ENCODE data around the gene SEC61A2. TPM values are rescaled to one million over a fixed set of nuclear protein-coding genes. Genes with fewer than 3 reads are reported as not detected.

Gene SEC61A2
- total RNA-seq, 1 experiment from 2014 or later = 14.0 TPM

DNA sequence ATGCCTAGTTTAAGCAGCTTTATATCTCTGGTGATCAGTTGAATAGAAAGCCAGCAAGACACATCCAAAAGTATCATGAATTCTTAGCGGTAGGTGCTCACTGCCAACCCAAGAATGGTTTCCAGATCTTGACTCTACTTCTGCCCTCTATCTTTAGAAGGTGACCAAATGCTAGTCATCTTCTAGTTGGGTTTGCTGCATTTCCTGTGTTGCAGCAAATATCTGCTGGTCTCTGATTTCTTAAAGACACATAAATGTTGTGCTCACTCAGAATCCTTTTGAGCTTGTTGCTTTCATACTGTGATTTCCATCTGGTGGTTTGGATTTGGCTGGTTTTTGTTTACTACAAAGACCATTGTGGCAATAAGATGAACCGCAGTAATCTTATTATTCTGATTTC lies 68.7 kb downstream of the SEC61A2 start:
- Histone ChIP-seq H3K4me3 (no peak overlapping the region), H3K9me3 (replicated peaks) (no peaks in the 10 kb centered on the region), H3K27me3 (no peaks in the 10 kb centered on the region), H3K4me1 (peaks cover 7% of the 10 kb centered on the region; the same call in 1 of the 2 replicates), H3K36me3 (peaks cover 24% of the 10 kb centered on the region), H3K27ac (no peak overlapping the region)
- no peak for DNase-seq

DNA sequence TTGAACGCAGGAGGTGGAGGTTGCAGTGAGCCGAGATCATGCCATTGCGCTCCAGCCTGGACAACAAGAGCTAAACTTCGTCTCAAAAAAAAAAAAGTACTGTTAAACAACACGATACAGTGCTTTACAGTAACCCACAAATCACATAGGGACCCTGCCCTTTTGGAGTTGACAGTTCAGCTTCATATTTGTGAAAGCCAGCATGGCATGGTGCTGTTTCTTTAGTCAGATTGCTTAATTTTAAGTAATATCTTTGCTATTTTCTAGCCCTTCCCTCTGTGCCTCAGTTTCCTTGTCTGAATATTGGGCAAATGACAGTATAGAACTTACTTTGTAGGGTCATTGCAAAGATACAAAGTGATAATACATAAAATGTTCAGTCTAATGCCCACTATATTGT lies 71.4 kb downstream of the SEC61A2 start:
- H3K4me1 ChIP-seq = peaks cover 3% of the 10 kb centered on the region; the same call in 1 of the 2 replicates

DNA sequence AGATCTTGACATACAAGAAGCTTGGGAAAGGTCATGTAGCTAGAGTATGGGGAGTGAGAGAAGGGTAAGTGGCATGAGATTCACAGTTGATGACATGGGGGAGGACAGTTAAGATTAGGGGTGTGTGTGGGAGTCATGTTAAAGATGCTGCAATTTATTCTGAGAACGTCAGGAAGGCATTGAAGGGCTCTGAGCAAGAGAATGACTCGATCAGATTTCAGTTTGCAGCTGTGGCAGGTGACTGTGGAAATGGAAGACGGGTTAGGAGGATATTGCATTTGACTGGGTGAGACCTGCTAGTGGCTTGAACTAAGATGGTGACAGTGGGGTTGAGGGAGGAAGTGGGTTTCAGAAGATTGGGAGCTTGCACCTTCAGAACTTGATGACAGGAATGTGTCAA lies 72.1 kb downstream of the SEC61A2 start:
- no peak overlapping the region for H3K27ac ChIP-seq
- H3K4me1 ChIP-seq = peaks cover 3% of the 10 kb centered on the region; the same call in 1 of the 2 replicates
- no peak for DNase-seq
- no peaks in the 10 kb centered on the region for H3K9me3 ChIP-seq (replicated peaks)
- H3K36me3 ChIP-seq = peaks cover 35% of the 10 kb centered on the region
- no peak overlapping the region for H3K4me3 ChIP-seq
- no peaks in the 10 kb centered on the region for H3K27me3 ChIP-seq

More for the DNA sequence above, 71.4 kb downstream of the SEC61A2 start:
- Histone ChIP-seq H3K4me3 (no peak overlapping the region), H3K27ac (no peak overlapping the region), H3K9me3 (replicated peaks) (no peaks in the 10 kb centered on the region), H3K27me3 (no peaks in the 10 kb centered on the region), H3K36me3 (peaks cover 32% of the 10 kb centered on the region)
- no peak for DNase-seq

DNA sequence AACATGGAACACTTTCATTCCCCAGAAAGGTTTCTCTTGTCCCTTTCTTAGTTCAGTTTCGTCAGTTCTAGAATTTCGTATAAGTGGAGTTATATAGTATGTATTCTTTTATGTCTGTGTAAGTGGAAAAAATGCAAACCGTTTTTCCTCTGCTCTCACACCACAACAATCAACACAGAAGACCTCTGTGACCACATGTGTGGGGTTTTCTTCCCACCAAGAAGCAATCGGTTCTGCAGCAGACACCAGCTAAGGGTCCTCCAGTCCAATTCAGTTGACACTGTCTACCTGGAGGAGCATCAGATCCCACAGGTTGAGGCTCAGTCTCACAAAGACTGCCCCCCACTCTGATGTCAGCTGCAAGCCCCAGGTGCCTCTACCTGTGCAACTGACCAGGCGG lies 72.7 kb downstream of the SEC61A2 start:
- no peak overlapping the region for H3K4me3 ChIP-seq
- no peaks in the 10 kb centered on the region for H3K27me3 ChIP-seq
- no peaks in the 10 kb centered on the region for H3K4me1 ChIP-seq
- H3K27ac ChIP-seq = no peak overlapping the region
- peaks cover 35% of the 10 kb centered on the region for H3K36me3 ChIP-seq
- H3K9me3 ChIP-seq (replicated peaks) = no peaks in the 10 kb centered on the region
- DNase-seq = no peak

DNA sequence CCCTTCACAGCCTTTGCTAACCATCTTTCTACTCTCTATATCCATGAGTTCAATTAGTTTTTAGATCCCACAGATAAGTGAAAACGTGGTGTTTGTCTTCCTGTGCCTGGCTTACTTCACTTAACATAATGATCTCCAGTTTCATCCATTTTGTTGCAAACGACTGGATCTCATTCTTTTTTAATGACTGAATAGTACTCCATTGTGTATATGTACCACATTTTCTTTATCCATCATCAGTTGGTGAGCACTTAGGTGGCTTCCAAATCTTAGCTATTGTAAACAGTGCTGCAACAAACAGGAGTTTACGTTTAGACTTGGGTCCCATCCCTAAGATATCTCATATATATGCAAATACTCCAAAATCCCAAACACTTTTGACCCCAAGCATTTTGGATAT lies 75.6 kb downstream of the SEC61A2 start:
- Histone ChIP-seq H3K4me3 (no peak overlapping the region), H3K9me3 (replicated peaks) (no peaks in the 10 kb centered on the region), H3K36me3 (peaks cover 39% of the 10 kb centered on the region), H3K27me3 (no peaks in the 10 kb centered on the region), H3K27ac (no peak overlapping the region), H3K4me1 (no peaks in the 10 kb centered on the region)
- no peak for DNase-seq

DNA sequence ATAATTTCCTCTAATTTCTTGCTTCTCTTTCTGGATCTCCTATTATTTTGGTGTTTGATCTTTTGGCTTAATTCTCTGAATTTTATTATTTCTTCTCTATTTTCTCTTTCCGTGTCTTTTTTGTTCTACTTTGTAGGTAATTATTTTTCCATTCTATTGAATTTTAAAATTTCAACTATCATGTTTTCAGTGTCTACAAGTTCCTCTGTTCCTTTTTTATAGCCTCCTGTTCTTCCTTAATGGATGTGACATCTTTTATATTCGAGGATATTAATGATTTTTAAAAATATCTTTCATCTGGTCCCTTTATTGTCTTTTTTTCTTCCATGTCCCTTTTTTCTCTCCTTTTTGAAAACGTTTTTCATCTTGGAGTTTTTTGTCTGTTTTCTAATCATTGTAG lies 77.6 kb downstream of the SEC61A2 start:
- Histone ChIP-seq H3K9me3 (replicated peaks) (no peaks in the 10 kb centered on the region), H3K27ac (no peak overlapping the region), H3K4me1 (no peaks in the 10 kb centered on the region), H3K4me3 (no peak overlapping the region), H3K36me3 (peaks cover 51% of the 10 kb centered on the region), H3K27me3 (no peaks in the 10 kb centered on the region)
- no peak for DNase-seq

DNA sequence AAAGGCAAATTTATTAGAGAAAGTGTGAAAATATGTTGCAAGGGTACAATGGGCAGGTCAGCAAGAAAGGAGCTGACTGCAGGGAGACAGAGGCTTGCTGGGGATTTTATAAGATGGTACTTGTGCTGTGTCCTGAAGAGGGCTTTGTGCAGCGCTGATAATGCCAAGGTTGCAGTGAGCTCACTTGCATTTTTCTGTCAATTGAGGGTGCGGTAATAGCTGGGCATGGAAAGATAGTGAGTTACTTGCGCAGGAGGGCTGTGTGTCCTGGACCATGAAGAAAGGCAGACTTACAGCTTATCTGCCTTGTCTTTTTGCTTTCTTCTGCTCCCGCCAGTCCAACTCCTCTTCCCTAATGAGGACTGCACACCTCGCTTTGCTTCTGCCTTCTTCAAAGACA lies 79.0 kb downstream of the SEC61A2 start:
- Histone ChIP-seq H3K36me3 (peaks cover 47% of the 10 kb centered on the region), H3K9me3 (replicated peaks) (no peaks in the 10 kb centered on the region), H3K4me3 (no peak overlapping the region), H3K27ac (no peak overlapping the region), H3K4me1 (no peaks in the 10 kb centered on the region), H3K27me3 (no peaks in the 10 kb centered on the region)
- no peak for DNase-seq

DNA sequence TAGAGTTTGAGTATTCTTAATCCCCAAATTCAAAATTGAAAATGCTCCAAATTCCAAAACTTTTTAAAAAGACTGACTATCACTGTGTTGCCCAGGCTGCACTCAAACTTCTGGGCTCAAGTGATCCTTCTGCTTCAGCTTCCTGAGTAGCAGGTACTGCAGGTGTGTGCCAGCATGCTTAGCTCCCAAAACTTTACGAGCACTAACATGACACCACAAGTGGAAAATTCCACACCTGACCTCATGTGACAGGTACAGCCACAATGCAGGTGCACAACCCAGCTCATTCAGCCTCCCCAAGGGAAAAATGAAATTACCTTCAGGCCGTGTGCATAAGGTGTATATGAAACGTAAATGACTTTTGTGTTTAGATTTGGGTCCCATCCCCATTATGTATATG lies 83.0 kb downstream of the SEC61A2 start:
- Histone ChIP-seq H3K27me3 (no peaks in the 10 kb centered on the region), H3K4me3 (no peak overlapping the region), H3K27ac (no peak overlapping the region), H3K36me3 (peaks cover 54% of the 10 kb centered on the region), H3K4me1 (no peaks in the 10 kb centered on the region), H3K9me3 (replicated peaks) (no peaks in the 10 kb centered on the region)
- no peak for DNase-seq

DNA sequence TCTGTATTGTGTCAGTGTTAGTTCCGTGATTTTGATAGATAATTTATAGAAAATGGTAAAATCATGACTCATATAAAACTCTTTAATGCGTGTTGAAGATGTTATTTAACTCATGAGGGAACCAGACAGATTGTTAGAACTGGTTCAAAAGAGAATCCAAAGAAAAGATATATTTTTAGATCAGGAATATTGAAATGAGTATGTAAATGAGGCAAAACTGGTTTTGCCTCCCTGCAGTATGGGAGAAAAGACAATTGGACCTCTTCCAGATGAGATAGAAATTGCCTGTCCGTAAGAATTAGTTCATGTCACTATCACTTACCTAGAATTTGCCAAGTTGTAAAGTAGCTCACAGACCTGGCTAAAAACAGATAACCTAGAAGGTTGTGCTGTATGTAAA lies 84.1 kb downstream of the SEC61A2 start:
- H3K27ac ChIP-seq = no peak overlapping the region
- no peaks in the 10 kb centered on the region for H3K4me1 ChIP-seq
- H3K27me3 ChIP-seq = no peaks in the 10 kb centered on the region
- no peak for DNase-seq
- peaks cover 53% of the 10 kb centered on the region for H3K36me3 ChIP-seq
- H3K4me3 ChIP-seq = no peak overlapping the region
- no peaks in the 10 kb centered on the region for H3K9me3 ChIP-seq (replicated peaks)

DNA sequence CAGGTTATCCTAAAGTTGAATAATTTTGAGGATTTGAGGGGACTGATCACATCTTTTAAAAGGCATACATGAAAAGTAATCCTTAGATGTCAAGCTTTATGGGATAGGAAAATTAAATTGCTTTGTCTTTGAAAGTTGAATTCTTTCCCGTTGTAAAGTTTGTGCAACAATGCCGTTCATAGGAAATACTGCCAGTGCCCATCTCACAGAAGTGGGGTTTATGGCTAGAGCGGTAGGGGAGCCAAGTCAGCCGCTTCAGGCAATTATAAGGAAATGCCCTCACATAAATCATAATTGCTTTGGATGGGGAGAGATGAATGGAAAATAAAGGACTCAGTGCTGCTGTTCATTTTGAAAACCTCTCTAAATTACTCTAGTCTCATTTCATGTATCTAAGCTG lies 84.6 kb downstream of the SEC61A2 start:
- peaks cover 57% of the 10 kb centered on the region for H3K36me3 ChIP-seq
- DNase-seq = no peak
- no peaks in the 10 kb centered on the region for H3K27me3 ChIP-seq
- H3K4me3 ChIP-seq = no peak overlapping the region
- H3K27ac ChIP-seq = no peak overlapping the region
- no peaks in the 10 kb centered on the region for H3K9me3 ChIP-seq (replicated peaks)
- no peaks in the 10 kb centered on the region for H3K4me1 ChIP-seq

DNA sequence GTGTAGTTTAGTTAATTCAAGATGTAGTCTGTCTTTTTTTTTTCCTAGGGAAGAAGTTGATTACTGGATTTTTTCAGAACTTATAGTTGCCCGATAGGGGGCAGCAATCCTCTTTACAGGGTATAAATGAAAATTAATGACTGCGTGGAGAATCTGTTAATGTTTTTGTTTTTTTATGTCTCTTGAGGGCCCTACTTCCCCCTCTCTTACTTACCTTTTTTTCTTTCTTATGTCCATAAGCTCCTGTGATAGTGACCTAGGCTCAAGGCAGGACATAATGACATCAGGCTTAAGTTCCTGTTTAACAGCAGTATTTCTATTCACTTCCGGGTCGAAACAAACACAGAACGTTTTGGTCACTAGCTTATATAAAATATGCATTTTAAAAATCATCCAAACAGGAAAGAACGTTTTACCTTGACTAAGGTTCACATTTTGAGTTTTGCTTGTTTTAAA lies 85.3 kb downstream of the SEC61A2 start:
- peaks cover 57% of the 10 kb centered on the region for H3K36me3 ChIP-seq
- H3K4me1 ChIP-seq = no peaks in the 10 kb centered on the region
- H3K27ac ChIP-seq = no peak overlapping the region

More for the DNA sequence above, 85.3 kb downstream of the SEC61A2 start:
- Histone ChIP-seq H3K9me3 (replicated peaks) (no peaks in the 10 kb centered on the region), H3K4me3 (no peak overlapping the region), H3K27me3 (no peaks in the 10 kb centered on the region)
- peak in 1 of 2 experiments; percentile 58 for DNase-seq

Other genes with a start within 250 kb of the SEC61A2 start
- 21.8 and 22.9 TPM in 2 replicates for gene UPF2, start 86.9 kb upstream of the SEC61A2 start, total RNA-seq (2014; rRNA removed; shearing (Covaris generic))
- 24.4 and 27.4 TPM in 2 replicates for gene DHTKD1, start 60.7 kb upstream of the SEC61A2 start, total RNA-seq (2014; rRNA removed; shearing (Covaris generic))
- gene NUDT5, start 66.2 kb downstream of the SEC61A2 start, total RNA-seq (2014; rRNA removed; shearing (Covaris generic)) = 55.8 and 57.3 TPM in 2 replicates
- 118 and 119 TPM in 2 replicates for gene CDC123, start 66.5 kb downstream of the SEC61A2 start, total RNA-seq (2014; rRNA removed; shearing (Covaris generic))
- gene CAMK1D, start 219.9 kb downstream of the SEC61A2 start, total RNA-seq (2014; rRNA removed; shearing (Covaris generic)) = 0.63 and 1.1 TPM in 2 replicates